Mucosa of descending colon (tissue), 3 donors: ENCODE results near the gene TREH. TPM values are rescaled to one million over a fixed set of nuclear protein-coding genes. Genes with fewer than 3 reads are reported as not detected.
A peak's percentile ranks its signal among the peaks of the same experiment; 100 is the strongest.
"Not testable (repeated sequence)": the region's sequence is repeated elsewhere in the genome, so short reads cannot be mapped to it uniquely, and the experiment has no call there.

Experiments
- ATAC-seq: fragments of 200-7000 bp; cut with Tn5 transposase; one replicate; pipeline ENCODE4 v1.9.1; 2020; ENCODE audit warnings: mild to moderate bottlenecking, moderate library complexity
- DNase-seq, 3 donors: peaks; one replicate each; pipeline ENCODE4 v3.0.0-alpha.2; 2020
- H3K36me3 ChIP-seq: fragments of 200-600 bp; one replicate; pipeline ENCODE4 v1.8.0; 2021; ENCODE audit warnings: low read depth, mild to moderate bottlenecking
- H3K4me1 ChIP-seq: fragments of 200-600 bp; one replicate; pipeline ENCODE4 v1.8.0; 2021; ENCODE audit warnings: low read depth, mild to moderate bottlenecking
- H3K4me3 ChIP-seq: fragments of 200-600 bp; one replicate; pipeline ENCODE4 v1.8.0; 2021; ENCODE audit warnings: mild to moderate bottlenecking
- H3K9me3 ChIP-seq: fragments of 200-600 bp; one replicate; pipeline ENCODE4 v1.8.0; 2021; ENCODE audit warnings: mild to moderate bottlenecking
- CTCF ChIP-seq: fragments of 200-600 bp; IDR thresholded peaks from one replicate; pipeline ENCODE4 v1.8.0; 2022; ENCODE audit warnings: antibody characterized with exemption, mild to moderate bottlenecking
- intact Hi-C, 2 donors: fragments of 100-400 bp; cut with DNase I in 1 of 2; cut with micrococcal nuclease in 1 of 2; formaldehyde crosslinking; loops; one replicate each; pipeline versions ENCODE4 v1.11.0 to v1.11.1; 2022; cut with DNase I, micrococcal nuclease
- total RNA-seq, 3 donors: library from RNA; stranded (reverse); fragmentation: NEBNext Ultra II Directional in 2 of 3; extraction: Animal tissue kit (Norgen Biotek cat#: 25700) in 2 of 3; gene quantifications; one replicate each; pipeline versions ENCODE4 v1.2.1 to v1.2.4, GENCODE V29; 2021 to 2023
- donor health status: DM: no; HTN: no; CAD: no; lungs with moderate emphysema.
- donor health status: DM: no; HTN: no; CAD: no.
- donor health status: DM: no; HTN: yes; CAD: no.

Gene TREH
- total RNA-seq, 3 donors from 2014 or later = 1.1 to 3.9 (median 2.2) TPM

- peaks cover 32% of the 10 kb centered on the region for H3K4me1 ChIP-seq
- intact Hi-C loops = no loop called here
- no peak for TF ChIP-seq CTCF
- ATAC-seq (no peak), DNase-seq (peak in 1 of 3 donors; percentile 47)
- no peaks in the 10 kb centered on the region for H3K36me3 ChIP-seq
- no peak overlapping the region for H3K4me3 ChIP-seq
- no peaks in the 10 kb centered on the region for H3K9me3 ChIP-seq
Observed at GRCh38 chr11:118612378-118612777, 67.1 kb downstream of the TREH start.

GRCh38 chr11:118611433-118611795 is 68.0 kb downstream of the TREH start:
- H3K9me3 ChIP-seq, H3K36me3 ChIP-seq, intact Hi-C loops, ATAC-seq, H3K4me3 ChIP-seq: not testable (repeated sequence)
- DNase-seq = peak in 1 of 3 donors; percentile 47
- H3K4me1 ChIP-seq = peaks cover 31% of the 10 kb centered on the region

GRCh38 chr11:118610773-118611432 is 68.5 kb downstream of the TREH start:
- DNase-seq (peak; percentile 87 to 94 (median 91)), ATAC-seq (peak; percentile 81)
- H3K9me3 ChIP-seq = no peaks in the 10 kb centered on the region
- no peak overlapping the region for H3K4me3 ChIP-seq
- intact Hi-C loops = no loop called here
- TF ChIP-seq CTCF = peak; percentile 83
- H3K36me3 ChIP-seq = no peaks in the 10 kb centered on the region
- peaks cover 31% of the 10 kb centered on the region for H3K4me1 ChIP-seq

GRCh38 chr11:118610225-118610772 is 69.2 kb downstream of the TREH start:
- peaks cover 31% of the 10 kb centered on the region for H3K4me1 ChIP-seq
- intact Hi-C loops = no loop called here
- peak in 2 of 3 donors; percentile 39 to 55 for DNase-seq
- peak; percentile 1 for ATAC-seq
- no peaks in the 10 kb centered on the region for H3K36me3 ChIP-seq
- no peak for TF ChIP-seq CTCF
- H3K9me3 ChIP-seq = no peaks in the 10 kb centered on the region
- no peak overlapping the region for H3K4me3 ChIP-seq

- Histone ChIP-seq H3K9me3 (no peaks in the 10 kb centered on the region), H3K4me3 (no peak overlapping the region), H3K36me3 (no peaks in the 10 kb centered on the region), H3K4me1 (peaks cover 31% of the 10 kb centered on the region)
- TF ChIP-seq CTCF = no peak
- peak in 2 of 3 donors; percentile 45 to 57 for DNase-seq
- peak; percentile 21 for ATAC-seq
- intact Hi-C loops = no loop called here
Observed at GRCh38 chr11:118609380-118610224, 69.8 kb downstream of the TREH start.
